ENCODE data around the gene HIBCH.
"Not testable (repeated sequence)": the region's sequence is repeated elsewhere in the genome, so short reads cannot be mapped to it uniquely, and the experiment has no call there.

HIBCH gene

DNA sequence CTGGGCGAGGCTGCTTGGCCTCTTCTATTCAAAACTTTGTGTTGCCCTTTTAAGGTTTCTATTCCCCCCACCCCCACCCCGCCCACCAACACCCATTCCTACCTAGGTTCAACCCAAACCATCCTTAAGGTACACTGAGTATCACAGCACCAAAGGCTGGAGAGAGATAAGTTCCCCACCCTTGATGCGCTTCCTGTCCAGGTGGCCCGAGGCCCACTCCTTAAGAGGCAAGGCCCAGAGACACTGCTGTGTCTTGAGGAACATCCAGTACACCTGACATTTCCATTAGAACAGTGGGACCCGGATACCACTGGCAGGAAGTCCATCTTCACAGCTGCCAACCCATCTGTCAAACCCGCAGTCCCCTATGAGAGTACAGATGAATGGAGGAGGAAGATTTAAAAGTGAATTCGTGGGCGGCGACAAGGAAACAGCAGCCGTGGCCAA is 23.5 kb upstream of the HIBCH start:
- Histone ChIP-seq H3K4me3 (ENCODE audit: low read depth in 1 of 5, low read length in 5 of 5) (peak overlapping the region; percentile 70 to 81 (median 77)), H3K27ac (ENCODE audit: low read depth, low read length) (peak overlapping the region; percentile 76), H3K9me3 (ENCODE audit: control insufficient read depth in 5 of 5, low read length in 5 of 5) (no peaks in the 10 kb centered on the region)

DNA sequence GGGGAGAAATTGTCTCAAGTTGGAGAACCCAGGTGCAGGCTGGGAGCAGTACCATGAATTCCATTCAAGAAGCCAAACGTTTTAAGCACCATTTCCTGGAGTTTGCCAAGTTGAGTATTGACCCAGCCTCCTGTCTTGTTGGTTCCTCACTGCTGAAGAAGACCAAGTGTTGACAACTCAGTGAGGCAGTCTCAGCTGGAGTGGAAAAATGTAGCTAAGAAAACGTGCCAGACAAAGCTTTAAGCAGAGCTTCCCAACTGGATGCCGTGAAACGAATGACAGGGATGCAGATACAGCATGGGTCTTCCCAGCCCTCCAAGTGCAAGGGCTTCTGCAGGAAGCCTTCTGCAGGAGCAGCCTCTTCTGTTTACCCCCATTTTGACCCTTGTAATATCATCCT is 23.0 kb upstream of the HIBCH start:
- no peaks in the 10 kb centered on the region for H3K9me3 ChIP-seq (ENCODE audit: control insufficient read depth in 5 of 5, low read length in 5 of 5)
- H3K36me3 ChIP-seq (ENCODE audit: control insufficient read depth in 5 of 5, insufficient read depth in 5 of 5, low read length in 5 of 5): no peaks in the 10 kb centered on the region
- peak overlapping the region; percentile 76 for H3K27ac ChIP-seq (ENCODE audit: low read depth, low read length)
- H3K9ac ChIP-seq (ENCODE audit: low read length in 5 of 5): no peak overlapping the region
- no peaks in the 10 kb centered on the region for H3K27me3 ChIP-seq (ENCODE audit: control insufficient read depth in 5 of 5, insufficient read depth in 4 of 5, low read length in 5 of 5)
- peaks cover 0 to 13% (median 13%) of the 10 kb centered on the region in 5 donors for H3K4me1 ChIP-seq (ENCODE audit: control insufficient read depth in 5 of 5, insufficient read depth in 5 of 5, low read length in 5 of 5)
- no peak overlapping the region for H3K4me3 ChIP-seq (ENCODE audit: low read depth in 1 of 5, low read length in 5 of 5)

More for the DNA sequence above, 23.5 kb upstream of the HIBCH start:
- H3K27me3 ChIP-seq (ENCODE audit: control insufficient read depth in 5 of 5, insufficient read depth in 4 of 5, low read length in 5 of 5): no peaks in the 10 kb centered on the region
- no peaks in the 10 kb centered on the region for H3K36me3 ChIP-seq (ENCODE audit: control insufficient read depth in 5 of 5, insufficient read depth in 5 of 5, low read length in 5 of 5)
- H3K4me1 ChIP-seq (ENCODE audit: control insufficient read depth in 5 of 5, insufficient read depth in 5 of 5, low read length in 5 of 5): peaks cover 0 to 13% (median 13%) of the 10 kb centered on the region in 5 donors
- peak overlapping the region in 4 of 5 donors; percentile 43 to 82 (median 73) for H3K9ac ChIP-seq (ENCODE audit: low read length in 5 of 5)

DNA sequence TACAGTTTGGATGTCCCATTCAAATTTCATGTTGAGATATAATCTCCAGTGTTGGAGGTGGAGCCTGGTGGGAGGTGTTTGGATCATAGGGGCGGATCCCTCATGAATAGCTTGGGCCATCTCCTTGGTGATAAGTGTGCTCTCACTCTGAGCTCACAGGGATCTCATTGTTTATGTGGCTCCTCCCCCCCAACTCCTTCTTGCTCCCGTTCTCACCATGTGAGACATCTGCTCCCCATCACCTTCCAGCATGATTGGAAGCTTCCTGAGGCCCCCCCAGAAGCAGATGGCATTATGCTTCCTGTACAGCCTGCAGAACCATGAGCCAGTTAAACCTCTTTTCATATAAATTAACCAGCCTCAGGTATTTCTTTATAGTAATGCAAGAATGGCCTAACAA is 20.7 kb upstream of the HIBCH start:
- no peaks in the 10 kb centered on the region for H3K27me3 ChIP-seq (ENCODE audit: control insufficient read depth in 5 of 5, insufficient read depth in 4 of 5, low read length in 5 of 5)
- H3K36me3 ChIP-seq (ENCODE audit: control insufficient read depth in 5 of 5, insufficient read depth in 5 of 5, low read length in 5 of 5): no peaks in the 10 kb centered on the region
- peaks cover 0 to 14% (median 13%) of the 10 kb centered on the region in 5 donors for H3K4me1 ChIP-seq (ENCODE audit: control insufficient read depth in 5 of 5, insufficient read depth in 5 of 5, low read length in 5 of 5)
- H3K9ac ChIP-seq (ENCODE audit: low read length in 5 of 5): no peak overlapping the region
- H3K4me3 ChIP-seq (ENCODE audit: low read depth in 1 of 5, low read length in 5 of 5): no peak overlapping the region
- H3K27ac ChIP-seq (ENCODE audit: low read depth, low read length): no peak overlapping the region
- H3K9me3 ChIP-seq (ENCODE audit: control insufficient read depth in 5 of 5, low read length in 5 of 5): no peaks in the 10 kb centered on the region

DNA sequence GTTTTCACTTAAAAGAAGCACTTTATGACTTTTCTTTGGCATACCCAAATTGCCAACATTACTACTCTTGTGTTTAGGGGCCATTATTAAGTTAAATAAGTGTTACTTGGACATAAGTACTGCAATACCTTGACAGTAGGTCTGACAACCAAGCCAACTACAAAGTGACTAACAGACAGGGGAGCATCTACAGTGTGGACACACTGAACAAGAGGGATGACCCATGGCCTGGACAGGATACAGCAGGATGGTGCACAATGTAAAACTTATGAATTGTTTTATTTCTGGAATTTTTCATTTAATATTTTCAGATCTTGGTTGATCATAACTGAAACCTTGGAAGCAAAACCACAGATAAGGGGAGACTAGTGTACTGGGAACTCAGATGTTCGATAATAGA is 19.8 kb upstream of the HIBCH start:
- Histone ChIP-seq H3K9ac (ENCODE audit: low read length in 5 of 5) (no peak overlapping the region), H3K4me3 (ENCODE audit: low read depth in 1 of 5, low read length in 5 of 5) (no peak overlapping the region), H3K9me3 (ENCODE audit: control insufficient read depth in 5 of 5, low read length in 5 of 5) (no peaks in the 10 kb centered on the region), H3K27me3 (ENCODE audit: control insufficient read depth in 5 of 5, insufficient read depth in 4 of 5, low read length in 5 of 5) (no peaks in the 10 kb centered on the region), H3K36me3 (ENCODE audit: control insufficient read depth in 5 of 5, insufficient read depth in 5 of 5, low read length in 5 of 5) (no peaks in the 10 kb centered on the region), H3K4me1 (ENCODE audit: control insufficient read depth in 5 of 5, insufficient read depth in 5 of 5, low read length in 5 of 5) (peaks cover 0 to 15% (median 8%) of the 10 kb centered on the region in 5 donors), H3K27ac (ENCODE audit: low read depth, low read length) (no peak overlapping the region)

DNA sequence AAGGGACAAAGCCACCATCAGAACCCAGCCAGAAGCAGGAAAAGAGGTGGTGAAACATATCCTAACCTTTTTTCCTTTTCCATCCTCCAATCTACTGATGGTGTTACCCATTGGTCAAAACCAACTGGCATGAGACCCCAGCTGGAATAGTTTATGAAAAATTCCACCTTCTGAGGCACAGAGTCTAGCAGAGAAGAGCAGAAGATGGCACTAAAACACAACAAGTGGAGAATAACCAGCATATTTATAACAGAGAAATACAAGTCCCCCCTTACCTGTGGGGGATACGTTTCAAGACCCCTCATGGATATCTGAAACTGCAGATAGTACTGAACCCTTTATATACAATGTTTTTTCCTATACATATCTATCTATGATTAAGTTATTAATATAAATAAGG is 18.8 kb upstream of the HIBCH start:
- no peak overlapping the region for H3K27ac ChIP-seq (ENCODE audit: low read depth, low read length)
- H3K9me3 ChIP-seq (ENCODE audit: control insufficient read depth in 5 of 5, low read length in 5 of 5): no peaks in the 10 kb centered on the region
- H3K9ac ChIP-seq (ENCODE audit: low read length in 5 of 5): no peak overlapping the region

DNA sequence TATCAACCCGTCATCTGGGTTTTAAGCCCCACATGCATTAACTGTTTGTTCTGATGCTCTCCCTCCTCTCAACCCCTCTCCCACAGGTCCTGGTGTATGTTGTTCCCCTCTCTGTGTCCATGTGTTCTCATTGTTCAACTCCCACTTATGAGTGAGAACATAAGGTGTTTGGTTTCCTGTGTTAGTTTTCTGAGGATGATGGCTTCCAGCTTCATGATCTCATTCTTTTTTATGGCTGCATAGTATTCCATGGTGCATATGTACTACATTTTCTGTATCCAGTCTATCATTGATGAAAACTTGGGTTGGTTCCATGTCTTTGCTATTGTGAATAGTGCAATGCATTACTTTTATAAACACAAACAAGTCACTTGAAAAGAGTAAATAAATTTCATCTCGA is 16.8 kb upstream of the HIBCH start:
- H3K4me1 ChIP-seq (ENCODE audit: control insufficient read depth in 5 of 5, insufficient read depth in 5 of 5, low read length in 5 of 5): peaks cover 0 to 14% (median 3%) of the 10 kb centered on the region in 5 donors
- no peak overlapping the region for H3K27ac ChIP-seq (ENCODE audit: low read depth, low read length)
- no peak overlapping the region for H3K9ac ChIP-seq (ENCODE audit: low read length in 5 of 5)
- no peaks in the 10 kb centered on the region for H3K36me3 ChIP-seq (ENCODE audit: control insufficient read depth in 5 of 5, insufficient read depth in 5 of 5, low read length in 5 of 5)
- no peaks in the 10 kb centered on the region for H3K9me3 ChIP-seq (ENCODE audit: control insufficient read depth in 5 of 5, low read length in 5 of 5)
- no peaks in the 10 kb centered on the region for H3K27me3 ChIP-seq (ENCODE audit: control insufficient read depth in 5 of 5, insufficient read depth in 4 of 5, low read length in 5 of 5)
- H3K4me3 ChIP-seq (ENCODE audit: low read depth in 1 of 5, low read length in 5 of 5): no peak overlapping the region

More for the DNA sequence above, 18.8 kb upstream of the HIBCH start:
- Histone ChIP-seq H3K4me1 (ENCODE audit: control insufficient read depth in 5 of 5, insufficient read depth in 5 of 5, low read length in 5 of 5) (peaks cover 0 to 19% (median 6%) of the 10 kb centered on the region in 5 donors), H3K4me3 (ENCODE audit: low read depth in 1 of 5, low read length in 5 of 5) (no peak overlapping the region), H3K36me3 (ENCODE audit: control insufficient read depth in 5 of 5, insufficient read depth in 5 of 5, low read length in 5 of 5) (no peaks in the 10 kb centered on the region), H3K27me3 (ENCODE audit: control insufficient read depth in 5 of 5, insufficient read depth in 4 of 5, low read length in 5 of 5) (no peaks in the 10 kb centered on the region)

DNA sequence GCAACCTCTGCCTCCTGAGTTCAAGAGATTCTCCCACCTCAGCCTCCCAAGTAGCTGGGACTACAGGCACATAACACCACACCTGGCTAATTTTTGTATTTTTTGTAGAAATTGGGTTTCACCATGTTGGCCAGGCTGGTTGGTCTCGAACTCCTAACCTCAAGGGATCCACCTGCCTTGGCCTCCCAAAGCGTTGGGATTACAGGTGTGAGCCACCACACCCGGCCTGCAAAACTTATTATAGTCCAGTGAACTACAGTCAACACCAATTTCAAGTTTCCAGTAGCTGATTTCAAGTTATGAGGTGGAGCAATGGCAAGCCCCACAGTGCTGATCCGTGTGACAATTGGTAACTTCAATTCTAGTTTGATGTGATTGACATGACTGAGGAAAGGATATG is 16.0 kb upstream of the HIBCH start:
- not testable (repeated sequence) for H3K27me3 ChIP-seq (ENCODE audit: control insufficient read depth in 5 of 5, insufficient read depth in 4 of 5, low read length in 5 of 5); H3K9ac ChIP-seq (ENCODE audit: low read length in 5 of 5); H3K36me3 ChIP-seq (ENCODE audit: control insufficient read depth in 5 of 5, insufficient read depth in 5 of 5, low read length in 5 of 5); H3K4me3 ChIP-seq (ENCODE audit: low read depth in 1 of 5, low read length in 5 of 5); H3K9me3 ChIP-seq (ENCODE audit: control insufficient read depth in 5 of 5, low read length in 5 of 5)
- peaks cover 0 to 14% (median 3%) of the 10 kb centered on the region in 5 donors for H3K4me1 ChIP-seq (ENCODE audit: control insufficient read depth in 5 of 5, insufficient read depth in 5 of 5, low read length in 5 of 5)
- H3K27ac ChIP-seq (ENCODE audit: low read depth, low read length): peak overlapping the region; percentile 2

DNA sequence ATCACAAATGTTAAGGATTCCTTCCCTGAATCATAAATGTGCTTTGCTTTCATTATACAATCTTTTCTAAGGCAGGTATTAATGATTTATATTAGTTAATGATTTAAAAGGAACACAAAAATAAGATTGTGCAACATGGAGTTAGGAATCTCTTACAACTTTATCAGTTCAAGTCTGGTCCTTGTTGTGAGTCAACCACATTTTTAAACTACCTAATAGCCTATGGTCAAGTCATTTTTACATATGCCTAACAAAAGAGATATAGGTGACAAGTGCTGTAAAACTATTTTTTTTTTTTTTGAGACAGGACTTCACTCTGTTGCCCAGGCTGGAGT is 15.6 kb upstream of the HIBCH start:
- no peak overlapping the region for H3K9ac ChIP-seq (ENCODE audit: low read length in 5 of 5)
- H3K36me3 ChIP-seq (ENCODE audit: control insufficient read depth in 5 of 5, insufficient read depth in 5 of 5, low read length in 5 of 5): no peaks in the 10 kb centered on the region
- H3K4me3 ChIP-seq (ENCODE audit: low read depth in 1 of 5, low read length in 5 of 5): no peak overlapping the region
- H3K4me1 ChIP-seq (ENCODE audit: control insufficient read depth in 5 of 5, insufficient read depth in 5 of 5, low read length in 5 of 5): peaks cover 0 to 14% (median 3%) of the 10 kb centered on the region in 5 donors
- H3K27ac ChIP-seq (ENCODE audit: low read depth, low read length): peak overlapping the region; percentile 2
- H3K27me3 ChIP-seq (ENCODE audit: control insufficient read depth in 5 of 5, insufficient read depth in 4 of 5, low read length in 5 of 5): no peaks in the 10 kb centered on the region
- no peaks in the 10 kb centered on the region for H3K9me3 ChIP-seq (ENCODE audit: control insufficient read depth in 5 of 5, low read length in 5 of 5)

DNA sequence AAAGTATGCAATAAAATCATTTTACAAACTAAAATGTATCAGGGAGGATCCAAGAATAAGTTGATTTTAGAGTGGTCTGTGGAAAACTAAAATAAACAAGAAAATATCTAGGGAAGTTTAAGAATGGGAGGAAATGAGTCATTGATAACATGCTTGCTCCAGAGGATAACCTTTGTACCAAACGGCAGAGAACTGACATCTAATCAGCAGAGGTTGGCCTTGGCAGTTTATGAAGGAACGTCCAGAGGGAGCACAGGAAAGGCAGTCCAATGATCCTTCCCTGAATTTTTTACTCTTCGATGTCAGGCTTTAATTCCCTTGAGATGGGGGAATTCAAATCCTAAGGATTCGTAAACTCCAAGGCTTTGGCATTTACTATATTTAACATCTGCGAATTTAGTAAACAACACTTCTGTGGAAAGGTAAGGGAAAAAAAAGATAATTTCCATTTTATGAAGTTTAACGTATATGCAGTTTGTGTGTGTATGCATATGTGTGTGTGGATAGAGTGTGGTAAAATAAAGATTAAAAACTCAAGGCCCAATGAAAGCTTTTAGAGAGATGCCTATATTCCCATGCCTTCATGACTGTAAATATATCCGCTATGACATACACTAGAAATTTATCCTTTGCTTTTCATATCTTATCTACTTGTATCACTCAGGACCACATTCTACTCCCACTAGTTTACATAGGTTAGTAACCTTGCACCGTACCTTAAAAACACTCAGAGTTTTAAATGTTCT is 15.0 kb upstream of the HIBCH start:
- Histone ChIP-seq H3K4me3 (ENCODE audit: low read depth in 1 of 5, low read length in 5 of 5) (no peak overlapping the region), H3K9ac (ENCODE audit: low read length in 5 of 5) (peak overlapping the region in 1 of 5 donors; percentile 16), H3K27me3 (ENCODE audit: control insufficient read depth in 5 of 5, insufficient read depth in 4 of 5, low read length in 5 of 5) (no peaks in the 10 kb centered on the region)

DNA sequence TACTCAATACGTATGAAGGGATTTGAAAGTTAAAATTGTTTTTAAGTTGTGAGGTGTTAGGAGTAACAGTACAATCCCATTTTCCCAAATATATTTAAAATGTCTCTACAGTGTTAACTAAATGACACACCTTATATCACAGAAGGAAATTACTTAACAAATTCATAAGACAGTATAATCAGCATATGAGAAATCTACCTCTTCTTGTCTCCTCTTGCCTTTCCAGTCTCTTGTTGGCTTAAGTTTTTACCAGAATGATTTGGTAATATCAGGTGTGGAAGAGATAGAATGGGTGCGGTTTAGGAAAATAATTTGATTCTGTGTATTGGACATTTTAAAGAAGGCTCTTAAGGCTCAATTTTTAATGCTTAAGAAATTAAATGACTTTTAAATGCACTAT is 14.3 kb upstream of the HIBCH start:
- H3K27ac ChIP-seq (ENCODE audit: low read depth, low read length): peak overlapping the region; percentile 74
- no peaks in the 10 kb centered on the region for H3K27me3 ChIP-seq (ENCODE audit: control insufficient read depth in 5 of 5, insufficient read depth in 4 of 5, low read length in 5 of 5)
- H3K4me3 ChIP-seq (ENCODE audit: low read depth in 1 of 5, low read length in 5 of 5): no peak overlapping the region
- peak overlapping the region in 1 of 5 donors; percentile 16 for H3K9ac ChIP-seq (ENCODE audit: low read length in 5 of 5)
- no peaks in the 10 kb centered on the region for H3K36me3 ChIP-seq (ENCODE audit: control insufficient read depth in 5 of 5, insufficient read depth in 5 of 5, low read length in 5 of 5)
- H3K9me3 ChIP-seq (ENCODE audit: control insufficient read depth in 5 of 5, low read length in 5 of 5): no peaks in the 10 kb centered on the region
- peaks cover 0 to 14% (median 3%) of the 10 kb centered on the region in 5 donors for H3K4me1 ChIP-seq (ENCODE audit: control insufficient read depth in 5 of 5, insufficient read depth in 5 of 5, low read length in 5 of 5)

More for the DNA sequence above, 15.0 kb upstream of the HIBCH start:
- Histone ChIP-seq H3K9me3 (ENCODE audit: control insufficient read depth in 5 of 5, low read length in 5 of 5) (no peaks in the 10 kb centered on the region), H3K36me3 (ENCODE audit: control insufficient read depth in 5 of 5, insufficient read depth in 5 of 5, low read length in 5 of 5) (no peaks in the 10 kb centered on the region), H3K27ac (ENCODE audit: low read depth, low read length) (peak overlapping the region; percentile 74), H3K4me1 (ENCODE audit: control insufficient read depth in 5 of 5, insufficient read depth in 5 of 5, low read length in 5 of 5) (peaks cover 0 to 14% (median 3%) of the 10 kb centered on the region in 5 donors)
